GM12875 (cell line): Measurements from ENCODE around the gene HTT.
"Not testable (repeated sequence)": the region's sequence is repeated elsewhere in the genome, so short reads cannot be mapped to it uniquely, and the experiment has no call there.

Experiments
- H3K4me3 ChIP-seq: one replicate; pipeline ENCODE4 v1.5.1; 2011; ENCODE audit warnings: low read depth, low read length, control low read depth
- CTCF ChIP-seq: IDR thresholded peaks from 2 replicates; pipeline ENCODE4 v1.5.1; 2011; ENCODE audit warnings: low read depth, mild to moderate bottlenecking, control low read depth, inconsistent platforms, low read length, moderate library complexity, borderline replicate concordance; ENCODE audit not compliant: insufficient read depth

HTT gene

GRCh38 chr4:3083732-3084131, 9.3 kb downstream of the HTT start:
- no peak for TF ChIP-seq CTCF
- no peak overlapping the region for H3K4me3 ChIP-seq

DNA sequence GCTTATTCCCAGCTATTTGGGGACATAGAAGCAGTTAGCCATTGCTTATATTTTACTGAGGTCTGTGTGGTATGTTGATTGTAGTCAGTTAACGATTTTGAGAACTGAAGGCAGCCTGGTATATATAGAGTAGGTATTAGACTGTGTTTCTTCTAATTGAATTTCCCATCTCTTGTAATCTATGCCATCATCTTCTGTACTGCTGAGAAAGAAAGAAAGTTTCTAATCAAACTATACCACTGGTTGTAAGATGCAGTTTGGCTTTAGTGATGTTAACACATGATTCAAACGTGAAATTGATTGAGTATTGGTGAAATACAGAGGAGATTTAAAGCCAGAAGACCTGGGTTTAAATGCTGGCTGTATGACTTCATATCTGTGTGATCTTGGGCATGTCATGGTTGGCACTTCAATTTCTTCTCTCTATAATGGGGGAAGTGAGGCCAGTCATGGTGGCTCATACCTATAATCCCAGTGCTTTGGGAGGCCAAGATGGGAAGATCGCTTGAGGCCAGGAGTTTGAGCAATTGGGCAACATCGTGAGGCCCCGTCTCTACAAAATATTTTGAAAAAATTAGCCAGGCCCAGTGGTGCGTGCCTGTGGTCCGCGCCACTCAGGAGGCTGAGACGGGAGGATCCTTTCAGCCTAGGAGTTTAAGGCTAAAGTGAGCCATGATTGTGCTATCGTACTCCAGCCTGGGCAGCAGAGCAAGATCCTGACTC, 11.6 kb downstream of the HTT start:
- no peak for TF ChIP-seq CTCF
- no peak overlapping the region for H3K4me3 ChIP-seq

DNA sequence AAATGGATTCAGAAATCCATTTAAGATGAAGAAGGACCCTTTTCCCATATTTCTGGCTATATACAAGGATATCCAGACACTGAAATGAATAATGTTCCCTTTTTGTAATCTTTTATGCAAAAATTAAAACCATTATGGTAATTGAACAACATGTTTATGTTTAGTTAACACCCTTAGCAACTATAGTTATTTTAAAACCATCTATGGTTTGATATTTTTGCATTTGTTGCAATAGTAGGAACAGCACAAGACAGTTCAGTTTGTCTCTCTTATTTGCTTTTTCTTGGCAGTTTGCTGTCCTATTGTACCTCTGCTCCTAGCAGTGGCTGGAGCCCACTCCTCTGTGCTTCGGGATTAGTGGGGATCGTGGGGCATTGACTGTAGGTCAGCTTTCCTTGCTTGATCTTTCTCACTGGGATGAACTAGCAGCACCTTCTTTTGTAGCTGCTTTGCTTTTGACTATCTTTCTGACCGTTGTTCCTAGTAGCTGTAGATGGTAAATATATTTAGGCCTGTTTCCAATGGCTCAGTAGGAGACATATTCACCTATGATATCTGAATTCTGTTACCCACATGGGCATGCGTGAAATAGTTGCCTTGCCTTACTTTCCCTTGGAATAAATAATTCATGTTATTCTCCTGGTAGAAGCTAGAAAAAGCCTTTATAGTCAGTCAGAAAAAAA, 12.8 kb downstream of the HTT start:
- H3K4me3 ChIP-seq: no peak overlapping the region
- TF ChIP-seq CTCF: no peak

GRCh38 chr4:3091464-3091863, 17.0 kb downstream of the HTT start:
- TF ChIP-seq CTCF: no peak
- H3K4me3 ChIP-seq: no peak overlapping the region

- not testable (repeated sequence) for H3K4me3 ChIP-seq
Observed at GRCh38 chr4:3094701-3095100, 20.2 kb downstream of the HTT start.

DNA sequence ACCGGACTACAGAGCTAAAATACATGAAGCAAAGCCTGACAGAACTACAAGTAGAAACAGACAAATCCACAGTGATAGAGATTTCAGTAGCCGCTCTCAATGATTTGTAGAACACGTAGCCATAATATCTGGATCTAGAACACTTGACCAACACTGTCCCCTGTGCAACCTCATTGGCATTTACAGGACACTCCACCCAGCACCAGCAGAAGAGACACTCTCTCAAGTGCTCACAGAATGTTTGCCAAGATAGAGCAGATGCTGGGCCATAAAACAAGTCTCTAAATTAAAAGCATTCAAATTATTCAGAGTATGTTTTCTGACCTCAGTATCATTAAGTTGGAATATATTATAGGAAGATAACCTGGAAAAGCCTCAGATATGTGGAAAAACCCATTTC, 21.7 kb downstream of the HTT start:
- no peak for TF ChIP-seq CTCF
- no peak overlapping the region for H3K4me3 ChIP-seq

- H3K4me3 ChIP-seq: no peak overlapping the region
- TF ChIP-seq CTCF: no peak
Observed at GRCh38 chr4:3098346-3098745, 23.9 kb downstream of the HTT start.
